Muscle of leg (tissue), 11 donors: ENCODE measurements around the gene NRXN3. TPM values are rescaled to one million over a fixed set of nuclear protein-coding genes. Genes with fewer than 3 reads are reported as not detected.

Experiments
- DNase-seq: peaks from one replicate; pipeline ENCODE4 v3.0.0; 2013
- H3K27ac ChIP-seq: one replicate; pipeline ENCODE4 v1.5.1; 2013; ENCODE audit warnings: mild to moderate bottlenecking, low read length, control low read depth
- H3K27me3 ChIP-seq: one replicate; pipeline ENCODE4 v1.6.1; 2013; ENCODE audit warnings: low read length; ENCODE audit not compliant: control insufficient read depth, insufficient read depth
- H3K36me3 ChIP-seq: one replicate; pipeline ENCODE4 v1.6.1; 2013; ENCODE audit warnings: low read length; ENCODE audit not compliant: control insufficient read depth, insufficient read depth
- H3K4me1 ChIP-seq: one replicate; pipeline ENCODE4 v1.6.1; 2013; ENCODE audit warnings: low read length; ENCODE audit not compliant: control insufficient read depth, insufficient read depth
- H3K4me3 ChIP-seq: one replicate; pipeline ENCODE4 v1.5.1; 2013; ENCODE audit warnings: low read length, control low read depth
- H3K9me3 ChIP-seq: replicated peaks from 2 replicates; pipeline ENCODE4 v1.6.1; 2013; ENCODE audit warnings: low read depth, low read length; ENCODE audit not compliant: control insufficient read depth
- WGBS: methylation state at CpG from one replicate; pipeline ENCODE4 v1.1.5; 2013; ENCODE audit warnings: missing lambda C conversion rate; ENCODE audit not compliant: insufficient coverage; 5-methylcytosine and 5-hydroxymethylcytosine counted together
- polyA plus RNA-seq, 8 donors: library from polyadenylated mRNA; unstranded; fragments of 120-200 nt; gene quantifications; one replicate each; pipeline versions ENCODE4 v1.2.1 to v1.2.3, GENCODE V29; 2013; ENCODE audit warnings: inconsistent platforms in 1 of 8, low replicate concordance in 1 of 8; ENCODE audit not compliant: insufficient read length in 8 of 8, insufficient read depth in 1 of 8
- total RNA-seq: library from RNA; stranded (reverse); fragments of 120-200 nt; gene quantifications from one replicate; pipeline ENCODE4 v1.2.4, GENCODE V29; 2013

NRXN3 gene
- total and polyA plus RNA-seq, 9 donors, result 0.49 to 1.9 (median 0.69) TPM

GRCh38 chr14:78228702-78229327 is 58.6 kb downstream of the NRXN3 start:
- Histone ChIP-seq H3K4me3 (no peak overlapping the region), H3K27ac (no peak overlapping the region), H3K9me3 (no peaks in the 10 kb centered on the region), H3K4me1 (no peaks in the 10 kb centered on the region), H3K36me3 (no peaks in the 10 kb centered on the region), H3K27me3 (no peaks in the 10 kb centered on the region)
- DNase-seq, result no peak
- 81% methylated on average over 2 of the region's 3 CpGs for whole genome bisulfite sequencing

- no peaks in the 10 kb centered on the region for H3K36me3 ChIP-seq
- H3K4me1 ChIP-seq, result no peaks in the 10 kb centered on the region
- H3K27ac ChIP-seq, result no peak overlapping the region
- H3K4me3 ChIP-seq, result no peak overlapping the region
- no peak for DNase-seq
- H3K9me3 ChIP-seq, result no peaks in the 10 kb centered on the region
- no peaks in the 10 kb centered on the region for H3K27me3 ChIP-seq
- WGBS, result 31% methylated on average over 2 of the region's 5 CpGs
Observed at GRCh38 chr14:78232231-78233000, 62.2 kb downstream of the NRXN3 start.

- 81% methylated on average over 6 of the region's 10 CpGs for WGBS
Observed at GRCh38 chr14:78238141-78238540, 68.0 kb downstream of the NRXN3 start.

GRCh38 chr14:78240567-78240966 is 70.4 kb downstream of the NRXN3 start:
- H3K4me3 ChIP-seq, result no peak overlapping the region
- DNase-seq, result no peak
- H3K9me3 ChIP-seq, result no peaks in the 10 kb centered on the region
- no peak overlapping the region for H3K27ac ChIP-seq
- H3K36me3 ChIP-seq, result no peaks in the 10 kb centered on the region
- no peaks in the 10 kb centered on the region for H3K27me3 ChIP-seq
- no peaks in the 10 kb centered on the region for H3K4me1 ChIP-seq
- WGBS, result no CpG with 5 or more reads among the region's 3 CpGs

More at GRCh38 chr14:78238141-78238540, 68.0 kb downstream of the NRXN3 start:
- Histone ChIP-seq H3K9me3 (no peaks in the 10 kb centered on the region), H3K27ac (no peak overlapping the region), H3K27me3 (no peaks in the 10 kb centered on the region), H3K36me3 (no peaks in the 10 kb centered on the region), H3K4me1 (no peaks in the 10 kb centered on the region), H3K4me3 (no peak overlapping the region)
- DNase-seq, result no peak

- no peaks in the 10 kb centered on the region for H3K9me3 ChIP-seq
- no CpG with 5 or more reads among the region's 5 CpGs for WGBS
Observed at GRCh38 chr14:78242086-78242485, 71.9 kb downstream of the NRXN3 start.

GRCh38 chr14:78243187-78243586 is 73.0 kb downstream of the NRXN3 start:
- 92% methylated on average over 20 of the region's 20 CpGs for WGBS
- H3K27ac ChIP-seq, result no peak overlapping the region
- no peaks in the 10 kb centered on the region for H3K27me3 ChIP-seq
- H3K4me1 ChIP-seq, result no peaks in the 10 kb centered on the region
- no peak overlapping the region for H3K4me3 ChIP-seq
- H3K36me3 ChIP-seq, result no peaks in the 10 kb centered on the region
- no peaks in the 10 kb centered on the region for H3K9me3 ChIP-seq
- DNase-seq, result no peak

More at GRCh38 chr14:78242086-78242485, 71.9 kb downstream of the NRXN3 start:
- no peaks in the 10 kb centered on the region for H3K27me3 ChIP-seq
- H3K4me3 ChIP-seq, result no peak overlapping the region
- no peaks in the 10 kb centered on the region for H3K36me3 ChIP-seq
- DNase-seq, result no peak
- no peak overlapping the region for H3K27ac ChIP-seq
- H3K4me1 ChIP-seq, result no peaks in the 10 kb centered on the region

- Histone ChIP-seq H3K4me1 (no peaks in the 10 kb centered on the region), H3K27me3 (no peaks in the 10 kb centered on the region), H3K36me3 (no peaks in the 10 kb centered on the region), H3K9me3 (no peaks in the 10 kb centered on the region), H3K4me3 (no peak overlapping the region), H3K27ac (no peak overlapping the region)
- no peak for DNase-seq
- no CpG with 5 or more reads among the region's 1 CpG for WGBS
Observed at GRCh38 chr14:78245238-78245637, 75.1 kb downstream of the NRXN3 start.

GRCh38 chr14:78248501-78249090 is 78.4 kb downstream of the NRXN3 start:
- WGBS, result no CpG with 5 or more reads among the region's 3 CpGs
- DNase-seq, result peak; percentile 10
- Histone ChIP-seq H3K27me3 (no peaks in the 10 kb centered on the region), H3K27ac (no peak overlapping the region), H3K4me3 (no peak overlapping the region), H3K4me1 (no peaks in the 10 kb centered on the region), H3K36me3 (no peaks in the 10 kb centered on the region), H3K9me3 (no peaks in the 10 kb centered on the region)

GRCh38 chr14:78251308-78251707 is 81.1 kb downstream of the NRXN3 start:
- no peak for DNase-seq
- Histone ChIP-seq H3K4me1 (no peaks in the 10 kb centered on the region), H3K27me3 (no peaks in the 10 kb centered on the region), H3K36me3 (no peaks in the 10 kb centered on the region), H3K4me3 (no peak overlapping the region), H3K27ac (no peak overlapping the region), H3K9me3 (no peaks in the 10 kb centered on the region)
- no CpG with 5 or more reads among the region's 5 CpGs for WGBS

- Histone ChIP-seq H3K36me3 (no peaks in the 10 kb centered on the region), H3K4me1 (no peaks in the 10 kb centered on the region), H3K27me3 (no peaks in the 10 kb centered on the region), H3K9me3 (no peaks in the 10 kb centered on the region), H3K4me3 (no peak overlapping the region), H3K27ac (no peak overlapping the region)
- 85% methylated on average over 2 of the region's 3 CpGs for WGBS
- DNase-seq, result no peak
Observed at GRCh38 chr14:78253986-78254385, 83.8 kb downstream of the NRXN3 start.
